Colon (tissue), 2 donors: ENCODE data around the gene GLT8D1.
"Not testable (repeated sequence)": the region's sequence is repeated elsewhere in the genome, so short reads cannot be mapped to it uniquely, and the experiment has no call there.

Source experiments
- FAIRE-seq: peaks from 2 replicates; lab custom pipeline; 2012; peaks lifted over from hg19 to GRCh38; lab: Jason Lieb, UNC
- donor health status: control.
- donor health status: control.

The GLT8D1 gene

DNA sequence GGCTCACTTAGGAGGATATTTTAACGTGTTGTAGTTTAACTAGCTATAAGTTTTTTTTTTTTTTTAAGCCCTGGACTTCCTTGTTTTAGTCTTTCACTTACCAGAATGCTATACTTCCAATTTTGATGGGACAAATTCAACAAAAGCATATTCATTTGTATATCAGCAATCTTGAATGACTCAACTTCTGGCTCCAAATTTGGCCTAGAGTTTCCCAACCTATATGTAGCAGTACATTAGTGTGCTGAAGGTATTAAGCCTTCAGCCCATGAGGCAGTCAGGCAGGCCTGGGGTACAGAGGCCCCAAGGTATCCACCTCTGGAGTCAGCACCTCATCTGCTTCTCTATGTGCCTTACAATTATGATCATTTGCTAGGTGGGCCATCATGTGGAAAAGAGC is 25.8 kb downstream of the GLT8D1 start:
- no peak for FAIRE-seq

GRCh38 chr3:52679199-52679538 is 26.4 kb downstream of the GLT8D1 start:
- FAIRE-seq, result no peak

DNA sequence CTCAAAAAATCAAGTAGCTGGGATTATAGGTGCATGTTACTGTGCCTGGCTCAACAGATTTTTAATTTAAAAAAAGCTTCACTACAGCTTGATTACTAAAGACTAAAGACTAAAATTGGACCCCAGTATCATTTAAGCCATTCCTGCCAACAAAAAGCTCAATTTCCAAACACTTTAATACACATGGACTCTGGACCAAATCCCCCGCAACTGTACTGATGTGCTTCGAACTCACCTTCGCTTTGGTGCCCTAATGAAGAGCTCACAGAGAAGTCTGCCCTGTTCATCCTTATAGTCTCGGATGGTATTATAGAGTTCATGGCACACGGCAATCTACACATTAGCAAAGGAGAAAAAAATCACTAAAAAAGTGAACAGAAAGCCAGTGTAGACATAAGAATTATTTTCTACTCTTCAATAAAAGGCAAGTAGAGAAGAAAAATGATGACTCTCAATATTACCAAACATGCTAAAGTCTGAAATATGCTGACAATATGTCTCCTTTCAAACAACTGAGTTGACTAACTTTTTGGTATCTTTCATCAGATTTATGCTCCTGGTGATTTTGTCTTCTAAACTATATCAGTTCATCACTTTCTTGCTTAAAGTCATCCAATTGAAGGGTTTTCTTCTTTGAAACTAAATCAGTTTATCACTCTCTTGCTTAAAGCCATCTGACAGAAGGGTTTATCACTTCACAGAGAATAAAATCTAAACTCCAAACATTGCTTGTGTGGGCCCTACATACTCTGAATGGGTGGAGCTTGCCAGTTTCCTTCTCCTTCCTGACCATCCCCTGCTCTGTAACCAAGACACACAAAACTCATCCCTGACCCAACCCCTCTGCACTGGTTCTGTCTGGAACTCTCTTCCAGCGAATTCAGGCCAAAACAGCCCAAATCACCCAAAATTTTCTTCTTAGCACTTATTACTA is 27.1 kb downstream of the GLT8D1 start:
- FAIRE-seq, result no peak

GRCh38 chr3:52676201-52676600 is 29.4 kb downstream of the GLT8D1 start:
- FAIRE-seq, result not testable (repeated sequence)

GRCh38 chr3:52671676-52672075 is 33.9 kb downstream of the GLT8D1 start:
- FAIRE-seq, result no peak

GRCh38 chr3:52670621-52671521 is 34.7 kb downstream of the GLT8D1 start:
- no peak for FAIRE-seq

DNA sequence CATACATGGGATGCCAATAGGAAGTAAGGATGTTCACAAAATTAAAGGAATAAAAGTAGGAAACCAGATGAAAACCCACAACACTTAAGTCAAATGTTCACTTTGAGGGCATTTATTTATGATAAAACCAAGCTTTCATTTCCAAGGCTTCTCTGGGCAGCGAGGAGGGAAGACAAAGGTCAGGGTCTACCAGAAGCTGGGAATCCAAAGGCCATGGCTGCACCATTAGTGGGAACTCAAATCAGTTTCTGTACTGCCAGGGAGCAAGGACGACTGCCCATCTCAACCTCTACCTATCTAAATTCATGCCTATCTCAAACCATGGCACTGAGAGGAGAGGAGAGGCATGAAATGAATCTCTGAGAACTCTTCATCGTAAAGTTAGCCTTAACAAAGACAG is 42.5 kb downstream of the GLT8D1 start:
- FAIRE-seq, result no peak

GRCh38 chr3:52660046-52660445 is 45.5 kb downstream of the GLT8D1 start:
- FAIRE-seq, result no peak

GRCh38 chr3:52655895-52656294 is 49.7 kb downstream of the GLT8D1 start:
- no peak for FAIRE-seq

- no peak for FAIRE-seq
Observed at GRCh38 chr3:52651592-52651991, 54.0 kb downstream of the GLT8D1 start.

- FAIRE-seq, result no peak
Observed at GRCh38 chr3:52650439-52650838, 55.2 kb downstream of the GLT8D1 start.

GRCh38 chr3:52649461-52650210 is 56.0 kb downstream of the GLT8D1 start:
- FAIRE-seq, result no peak

- FAIRE-seq, result no peak
Observed at GRCh38 chr3:52645549-52645948, 60.0 kb downstream of the GLT8D1 start.
